GM19099 (cell line): ENCODE results near the gene NRN1L.

Experiments used
- POLR2A ChIP-seq: IDR thresholded peaks from 3 replicates; pipeline ENCODE4 v1.6.1; 2011; ENCODE audit warnings: low read depth; ENCODE audit not compliant: insufficient read length; ENCODE audit errors: extremely low read depth

The NRN1L gene

DNA sequence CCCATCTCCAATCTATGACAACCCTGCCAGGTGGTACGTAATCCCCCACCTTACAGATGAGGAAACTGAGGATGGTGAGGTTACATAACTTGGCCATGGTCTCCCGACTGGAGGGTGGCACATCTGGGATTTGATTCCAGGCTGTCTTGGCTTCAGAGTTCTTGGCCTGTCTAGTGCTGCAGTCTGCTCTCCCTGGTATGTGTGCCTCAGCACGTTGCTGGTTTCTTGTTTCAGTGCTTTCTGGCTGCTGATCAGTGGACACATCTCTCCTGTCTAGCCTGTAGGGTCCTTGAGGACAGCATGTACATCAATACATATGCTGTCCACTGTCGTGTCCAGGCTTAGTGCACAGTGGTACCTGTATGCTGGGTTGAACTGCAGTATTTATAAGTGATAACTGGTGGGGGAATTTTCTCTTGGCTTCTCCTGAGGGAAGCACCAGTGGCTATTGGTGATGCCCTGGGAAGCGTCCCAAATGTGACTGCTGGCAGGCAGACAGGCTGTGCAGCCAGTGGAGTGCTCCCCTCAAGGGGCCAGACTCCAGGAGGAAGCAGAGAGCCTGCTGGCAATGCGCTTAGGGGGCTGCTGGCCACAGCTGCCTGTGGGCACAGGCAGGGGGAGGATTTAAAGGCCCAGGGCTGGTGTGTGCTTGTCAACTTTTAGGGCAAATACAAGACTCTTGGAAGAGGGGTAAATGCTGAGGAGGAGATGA is 32.6 kb downstream of the NRN1L start:
- no peak for TF ChIP-seq POLR2A

DNA sequence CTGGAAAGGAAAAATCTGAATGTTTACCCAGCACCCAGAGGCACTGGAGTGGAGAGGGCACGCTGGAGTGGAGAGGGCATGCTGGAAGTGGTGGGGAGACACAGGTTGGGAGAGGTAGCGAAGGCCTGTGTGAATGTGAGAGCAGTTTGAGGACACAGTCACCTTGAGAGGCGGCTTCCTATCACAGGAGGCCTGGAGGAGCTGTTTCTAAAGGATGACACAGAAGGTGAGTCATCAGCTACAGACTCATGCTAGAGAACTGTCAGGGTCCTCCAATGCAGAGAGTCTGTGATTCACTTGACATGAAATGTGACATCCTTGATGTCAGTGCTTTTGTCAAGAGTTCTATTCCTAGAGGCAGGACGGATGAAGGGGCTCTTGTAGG is 33.2 kb downstream of the NRN1L start:
- TF ChIP-seq POLR2A, result no peak

DNA sequence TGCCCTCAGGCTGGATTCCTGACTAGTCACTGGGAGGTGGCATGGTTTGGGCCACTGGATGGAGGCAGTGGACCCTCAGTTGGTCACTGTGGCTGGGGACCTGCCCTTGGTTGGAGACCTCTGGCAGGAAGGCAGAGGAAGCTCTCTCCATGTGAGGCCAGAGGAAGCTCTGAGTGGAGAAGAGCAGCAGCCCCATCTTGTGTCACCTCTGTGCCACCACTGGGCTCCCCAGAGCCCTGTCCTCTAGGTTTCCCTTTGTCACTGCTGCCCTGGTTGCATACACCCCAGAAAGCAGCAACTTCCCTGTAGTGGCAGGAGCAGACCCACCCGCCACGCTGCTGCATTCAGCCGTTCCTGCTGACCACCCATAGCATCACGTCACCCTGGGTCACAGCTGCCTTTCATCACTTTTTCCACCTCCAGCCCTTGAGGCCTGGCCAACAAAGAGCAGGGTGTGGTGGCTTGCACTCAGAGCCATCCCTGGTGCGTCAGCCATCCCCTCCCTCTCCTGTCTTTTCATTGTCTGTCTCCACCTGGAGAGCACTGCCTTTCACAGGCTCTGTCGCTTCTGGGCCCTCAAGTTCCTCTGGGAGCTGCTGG is 35.0 kb downstream of the NRN1L start:
- TF ChIP-seq POLR2A, result no peak

DNA sequence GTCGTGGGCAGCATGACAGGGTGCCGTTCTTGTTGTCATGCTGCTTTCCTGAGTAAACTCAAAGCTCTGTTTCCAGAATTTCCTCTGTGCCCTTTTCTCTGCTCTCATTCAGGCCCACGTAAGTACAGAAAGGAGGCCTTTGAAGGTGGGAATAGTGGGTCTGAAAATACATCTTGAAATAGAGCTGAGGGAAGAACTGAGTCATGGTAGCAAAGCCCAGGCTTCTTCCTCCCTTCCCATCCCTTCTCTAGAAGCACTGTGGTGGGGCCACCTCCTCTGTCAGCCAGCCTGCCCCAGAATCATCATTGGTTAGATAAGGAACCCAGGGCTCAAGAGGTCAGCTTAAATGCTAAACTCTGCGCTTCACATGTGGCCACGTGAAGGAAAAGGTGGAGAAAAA is 37.5 kb downstream of the NRN1L start:
- TF ChIP-seq POLR2A, result no peak

DNA sequence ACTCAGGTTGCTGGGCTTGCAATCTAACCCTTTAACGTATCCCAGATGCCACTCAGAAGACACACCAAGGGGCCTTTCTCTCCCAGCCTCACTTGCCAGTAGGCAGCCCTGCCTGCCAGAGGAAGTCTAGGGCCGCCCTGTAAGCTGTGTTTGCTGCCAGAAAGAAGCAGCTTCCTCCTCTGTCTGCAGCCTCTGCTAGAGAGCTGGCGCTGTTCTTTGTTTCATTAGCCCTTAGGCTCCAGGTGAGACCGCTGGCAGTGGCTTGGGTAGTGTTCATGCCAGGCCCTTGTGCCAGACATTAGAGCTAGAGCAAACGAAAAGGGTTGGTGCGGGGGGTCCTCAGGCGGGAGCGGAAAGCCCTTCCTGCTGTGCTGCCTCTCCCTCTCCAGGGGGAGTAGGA is 38.1 kb downstream of the NRN1L start:
- TF ChIP-seq POLR2A, result no peak

DNA sequence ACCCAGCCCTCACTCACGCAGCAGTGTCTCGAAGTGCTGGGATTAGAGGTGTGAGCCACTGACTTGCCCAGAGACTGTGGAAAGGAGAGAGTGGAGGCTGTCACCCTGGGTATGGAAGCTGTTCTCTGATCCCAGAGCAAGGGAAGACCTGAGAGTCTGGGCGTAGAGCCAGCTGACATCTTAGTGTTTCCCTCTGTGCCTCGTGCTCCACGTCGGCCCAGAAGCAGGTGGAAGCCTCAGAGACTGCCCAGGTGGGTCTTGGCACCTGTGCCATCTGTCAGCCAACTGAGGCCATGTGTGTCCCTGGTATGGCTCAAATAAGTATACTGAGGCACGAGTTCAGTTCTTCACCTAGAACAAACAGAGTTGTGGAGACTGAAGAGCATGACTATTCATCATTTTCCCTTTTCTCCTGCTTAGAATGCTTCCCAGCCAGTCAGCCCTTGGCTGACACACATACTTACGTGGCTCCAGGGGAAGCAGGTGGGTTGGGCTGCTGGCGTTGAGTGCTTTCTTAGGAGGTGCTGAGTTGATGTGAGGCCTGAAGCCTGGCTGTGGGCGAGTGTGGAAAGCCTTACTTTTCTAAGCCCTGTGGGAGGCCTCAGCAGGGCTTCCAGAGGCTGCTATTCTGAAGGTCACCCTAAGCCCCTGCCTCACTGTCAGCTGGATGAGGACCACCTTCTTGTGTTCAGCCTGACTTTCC is 38.9 kb downstream of the NRN1L start:
- no peak for TF ChIP-seq POLR2A

DNA sequence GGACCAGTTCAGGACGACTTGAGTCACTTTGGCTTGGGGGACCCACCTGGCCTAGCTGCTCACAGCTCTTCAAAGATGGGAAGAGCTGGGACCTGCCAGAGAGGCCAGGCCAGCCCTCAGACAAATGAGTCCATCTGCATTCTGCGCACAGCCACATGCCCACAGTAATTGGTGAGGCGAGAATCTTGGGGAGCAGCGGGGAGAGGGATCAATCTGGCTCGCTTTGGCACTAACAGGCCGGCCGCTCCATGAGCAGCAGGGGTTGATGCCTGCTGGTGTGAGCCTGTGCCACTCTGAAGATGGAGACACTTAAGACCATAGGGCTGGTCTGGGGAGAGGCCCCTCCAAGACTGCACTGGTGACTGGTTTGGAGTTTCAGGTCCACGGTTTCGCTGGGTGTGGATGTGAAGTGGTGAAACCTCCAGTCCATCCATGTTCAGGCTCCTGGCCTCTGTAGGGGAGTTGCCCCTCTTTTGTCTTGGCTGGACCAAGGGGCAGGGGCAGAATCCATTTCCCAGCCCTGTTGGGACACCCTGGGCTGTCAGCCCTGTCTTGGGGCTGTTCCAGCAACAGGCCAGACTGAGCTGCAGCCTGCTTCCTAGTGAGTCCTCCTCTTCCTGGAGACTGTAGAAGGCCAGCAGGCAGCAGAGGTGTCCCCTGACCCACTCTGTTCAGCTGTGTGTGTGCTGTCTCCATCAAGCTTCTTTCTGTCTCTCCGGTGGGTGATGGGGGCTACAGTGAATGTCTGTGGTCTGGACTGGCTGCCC is 39.6 kb downstream of the NRN1L start:
- no peak for TF ChIP-seq POLR2A

DNA sequence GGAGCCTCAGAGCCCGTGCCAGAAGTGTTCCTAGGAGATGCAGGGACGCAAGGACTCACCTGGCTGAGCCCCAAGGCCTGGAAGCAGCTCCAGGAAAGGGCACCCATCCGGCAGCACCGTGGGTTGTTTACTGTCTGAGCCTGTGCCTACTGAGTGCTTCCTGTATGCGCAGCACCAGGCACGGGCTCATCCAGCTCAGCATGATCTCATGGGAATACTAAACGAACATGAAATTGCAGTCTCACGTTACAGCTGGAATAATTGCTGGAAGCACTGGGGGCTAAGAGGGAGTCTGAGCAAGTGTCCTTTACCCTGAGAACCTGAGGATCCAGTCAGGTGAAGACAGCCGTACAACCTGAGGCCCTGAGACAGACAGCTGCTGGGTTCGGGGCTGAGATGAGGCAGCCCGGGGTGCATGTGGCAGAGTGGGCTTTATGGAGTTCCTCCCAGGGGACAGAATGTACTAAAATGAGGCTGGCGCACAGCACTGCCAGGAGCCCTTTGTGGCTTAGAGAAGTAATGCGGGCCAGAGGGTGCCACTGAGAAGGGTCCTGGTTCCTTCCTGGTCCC is 41.6 kb downstream of the NRN1L start:
- peak; percentile 30 for TF ChIP-seq POLR2A

DNA sequence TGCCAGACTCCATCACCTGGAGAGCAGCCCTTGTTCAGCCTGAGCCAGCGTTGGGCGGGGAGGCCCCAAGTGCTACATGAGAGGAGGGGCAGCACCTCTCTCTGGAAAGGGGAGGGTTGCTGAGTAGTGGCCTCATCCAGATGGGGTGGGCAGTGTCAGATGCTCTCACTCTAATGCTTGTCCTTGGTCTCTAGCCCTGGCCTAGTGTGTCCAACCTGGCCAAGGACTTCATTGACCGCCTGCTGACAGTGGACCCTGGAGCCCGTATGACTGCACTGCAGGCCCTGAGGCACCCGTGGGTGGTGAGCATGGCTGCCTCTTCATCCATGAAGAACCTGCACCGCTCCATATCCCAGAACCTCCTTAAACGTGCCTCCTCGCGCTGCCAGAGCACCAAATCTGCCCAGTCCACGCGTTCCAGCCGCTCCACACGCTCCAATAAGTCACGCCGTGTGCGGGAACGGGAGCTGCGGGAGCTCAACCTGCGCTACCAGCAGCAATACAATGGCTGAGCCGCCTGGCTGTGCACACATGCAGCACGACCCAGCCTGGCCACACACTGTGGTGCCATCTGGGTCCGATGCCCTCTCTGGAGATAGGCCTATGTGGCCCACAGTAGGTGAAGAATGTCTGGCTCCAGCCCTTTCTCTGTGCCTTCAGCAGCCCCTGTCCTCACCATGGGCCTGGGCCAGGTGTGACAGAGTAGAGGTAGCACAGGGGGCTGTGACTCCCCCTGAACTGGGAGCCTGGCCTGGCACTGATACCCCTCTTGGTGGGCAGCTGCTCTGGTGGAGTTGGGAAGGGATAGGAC is 42.7 kb downstream of the NRN1L start:
- peak; percentile 11 for TF ChIP-seq POLR2A

DNA sequence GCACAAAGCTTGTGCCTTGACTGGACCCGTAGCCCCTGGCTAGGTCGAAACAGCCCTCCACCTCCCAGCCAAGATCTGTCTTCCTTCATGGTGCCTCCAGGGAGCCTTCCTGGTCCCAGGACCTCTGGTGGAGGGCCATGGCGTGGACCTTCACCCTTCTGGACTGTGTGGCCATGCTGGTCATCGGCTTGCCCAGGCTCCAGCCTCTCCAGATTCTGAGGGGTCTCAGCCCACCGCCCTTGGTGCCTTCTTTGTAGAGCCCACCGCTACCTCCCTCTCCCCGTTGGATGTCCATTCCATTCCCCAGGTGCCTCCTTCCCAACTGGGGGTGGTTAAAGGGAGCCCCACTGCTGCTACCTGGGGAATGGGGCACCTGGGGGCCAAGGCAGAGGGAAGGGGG is 43.5 kb downstream of the NRN1L start:
- no peak for TF ChIP-seq POLR2A

DNA sequence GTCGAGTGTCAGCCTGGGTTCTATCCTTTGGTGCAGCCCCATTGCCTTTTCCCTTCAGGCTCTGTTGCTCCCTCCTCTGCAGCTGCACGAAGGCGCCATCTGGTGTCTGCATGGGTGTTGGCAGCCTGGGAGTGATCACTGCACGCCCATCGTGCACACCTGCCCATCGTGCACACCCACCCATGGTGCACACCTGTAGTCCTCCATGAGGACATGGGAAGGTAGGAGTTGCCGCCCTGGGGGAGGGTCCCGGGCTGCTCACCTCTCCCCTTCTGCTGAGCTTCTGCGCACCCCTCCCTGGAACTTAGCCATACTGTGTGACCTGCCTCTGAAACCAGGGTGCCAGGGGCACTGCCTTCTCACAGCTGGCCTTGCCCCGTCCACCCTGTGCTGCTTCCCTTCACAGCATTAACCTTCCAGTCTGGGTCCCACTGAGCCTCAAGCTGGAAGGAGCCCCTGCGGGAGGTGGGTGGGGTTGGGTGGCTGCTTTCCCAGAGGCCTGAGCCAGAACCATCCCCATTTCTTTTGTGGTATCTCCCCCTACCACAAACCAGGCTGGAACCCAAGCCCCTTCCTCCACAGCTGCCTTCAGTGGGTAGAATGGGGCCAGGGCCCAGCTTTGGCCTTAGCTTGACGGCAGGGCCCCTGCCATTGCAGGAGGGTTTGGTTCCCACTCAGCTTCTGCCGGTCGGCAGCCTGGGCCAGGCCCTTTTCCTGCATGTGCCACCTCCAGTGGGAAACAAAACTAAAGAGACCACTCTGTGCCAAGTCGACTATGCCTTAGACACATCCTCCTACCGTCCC is 44.1 kb downstream of the NRN1L start:
- no peak for TF ChIP-seq POLR2A

DNA sequence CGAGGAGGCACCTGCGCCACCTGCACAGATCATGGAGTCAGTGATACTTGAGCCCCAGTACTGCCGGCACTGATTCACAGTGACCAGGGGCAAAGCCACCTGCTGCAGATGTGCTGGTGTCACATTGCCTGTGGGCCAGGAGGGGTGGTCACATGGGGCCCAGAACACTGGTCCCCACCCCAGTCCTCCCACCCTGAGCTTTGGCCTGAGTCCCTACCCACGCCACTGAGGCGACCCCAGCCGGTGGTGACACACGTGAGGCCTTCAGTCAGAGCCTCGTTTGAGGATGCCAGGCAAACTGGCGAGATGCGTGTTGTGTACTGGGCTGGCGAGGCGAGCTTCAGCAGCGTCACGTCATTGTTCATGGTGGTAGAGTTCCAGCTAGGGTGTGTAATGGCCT is 45.5 kb downstream of the NRN1L start:
- TF ChIP-seq POLR2A, result peak; percentile 22

DNA sequence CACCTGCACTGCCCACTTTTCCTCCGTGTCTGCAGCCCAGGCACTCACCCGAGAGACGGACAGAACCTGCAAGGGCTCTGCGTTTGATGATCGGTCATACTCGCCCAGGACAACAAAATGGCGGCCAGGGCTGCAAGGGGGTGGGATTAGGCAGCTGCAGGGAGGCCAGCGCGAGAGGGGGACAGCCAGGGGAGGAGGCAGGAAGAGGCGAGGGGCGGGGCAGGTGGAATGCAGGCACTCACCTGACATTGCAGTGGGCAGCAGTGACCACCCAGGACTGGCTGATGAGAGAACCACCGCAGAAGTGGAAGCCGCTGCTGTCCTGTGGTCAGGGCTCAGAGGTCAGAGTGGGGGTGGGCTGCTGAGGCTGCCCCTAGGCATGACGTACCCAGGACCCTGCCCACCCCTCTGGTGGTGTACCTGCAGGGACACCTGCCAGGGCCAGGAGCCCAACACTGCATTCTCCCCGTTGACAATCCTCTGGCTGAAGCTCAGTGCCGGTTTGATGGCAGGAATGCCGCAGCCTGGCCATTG is 46.1 kb downstream of the NRN1L start:
- TF ChIP-seq POLR2A, result no peak

DNA sequence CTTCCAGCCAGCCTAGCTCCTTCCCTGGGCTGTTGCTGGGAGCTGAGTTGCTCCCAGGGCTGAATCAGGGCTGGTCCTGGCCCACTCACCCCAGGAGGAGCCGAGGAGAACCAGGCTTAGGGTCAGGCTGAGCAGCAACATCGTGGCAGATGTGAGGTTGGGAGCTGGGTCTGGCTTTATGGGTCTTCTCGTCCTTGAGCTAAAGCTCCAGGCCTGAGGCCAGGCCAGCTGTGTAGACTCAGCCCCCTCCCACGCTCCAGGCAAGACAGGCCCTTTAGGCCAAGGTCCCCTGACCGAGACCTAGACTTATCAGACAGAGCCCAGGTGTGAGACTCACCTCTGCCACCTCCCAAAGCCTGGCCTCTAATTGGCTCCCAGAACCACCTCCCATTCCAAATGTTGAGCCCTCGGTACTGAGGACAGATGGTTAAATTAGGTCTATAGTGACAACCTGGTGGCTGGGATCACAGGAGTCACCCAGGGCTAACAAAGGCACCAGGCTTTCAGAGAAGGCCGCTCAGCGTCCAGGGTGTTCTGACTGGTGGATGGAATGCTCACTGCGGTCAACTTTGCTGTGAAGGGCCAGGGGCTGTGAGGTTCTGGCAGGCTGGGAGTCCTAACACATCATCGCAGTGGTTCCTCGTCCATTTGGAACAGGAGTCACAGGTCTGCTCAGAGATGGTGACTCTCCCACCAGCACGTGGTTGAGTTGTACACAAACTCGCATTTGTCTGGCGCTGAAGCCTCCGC is 47.2 kb downstream of the NRN1L start, which contains the start of gene CTRL:
CTRL (minus strand) TSS at position 151 of the 750 bp plus-strand sequence; CDS start at position 141, 10 bp downstream.
- no peak for TF ChIP-seq POLR2A
